GM12865 (cell line): ENCODE measurements around the gene LIX1.

Source experiments
- DNase-seq: peaks from one replicate; pipeline ENCODE4 v3.0.0; 2010; ENCODE audit warnings: low read depth
- H3K4me3 ChIP-seq: 2 replicates; pipeline ENCODE4 v1.5.1; 2011; ENCODE audit warnings: mild to moderate bottlenecking, low read depth, low read length, control low read depth
- TF ChIP-seq, protein P1 (sequence below): IDR thresholded peaks from 2 replicates; pipeline ENCODE4 v1.5.1; 2011; ENCODE audit warnings: low read length, control low read depth, low read depth, inconsistent platforms; ENCODE audit not compliant: insufficient read depth; ENCODE audit errors: missing control alignments

Gene LIX1

DNA sequence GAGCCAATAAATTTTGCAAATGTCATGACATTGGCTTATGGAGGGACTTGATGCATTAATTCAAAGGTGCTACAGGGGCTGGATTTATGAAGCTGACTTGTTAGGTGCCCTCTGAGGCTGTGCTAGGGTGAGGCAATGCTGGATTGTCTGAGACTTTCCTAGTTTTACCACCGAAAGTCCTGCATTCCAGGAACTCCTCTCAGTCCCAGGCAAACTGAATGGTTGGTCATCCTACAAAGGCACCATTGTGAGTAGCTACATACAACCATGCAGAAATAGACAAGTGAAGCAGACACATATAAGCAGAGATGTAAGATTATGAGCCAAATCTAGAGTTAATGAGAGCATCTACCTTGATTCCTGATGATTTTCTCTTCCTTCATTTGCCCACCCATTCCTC, 95.3 kb downstream of the LIX1 start:
- DNase-seq: no peak
- TF ChIP-seq, protein P1, sequence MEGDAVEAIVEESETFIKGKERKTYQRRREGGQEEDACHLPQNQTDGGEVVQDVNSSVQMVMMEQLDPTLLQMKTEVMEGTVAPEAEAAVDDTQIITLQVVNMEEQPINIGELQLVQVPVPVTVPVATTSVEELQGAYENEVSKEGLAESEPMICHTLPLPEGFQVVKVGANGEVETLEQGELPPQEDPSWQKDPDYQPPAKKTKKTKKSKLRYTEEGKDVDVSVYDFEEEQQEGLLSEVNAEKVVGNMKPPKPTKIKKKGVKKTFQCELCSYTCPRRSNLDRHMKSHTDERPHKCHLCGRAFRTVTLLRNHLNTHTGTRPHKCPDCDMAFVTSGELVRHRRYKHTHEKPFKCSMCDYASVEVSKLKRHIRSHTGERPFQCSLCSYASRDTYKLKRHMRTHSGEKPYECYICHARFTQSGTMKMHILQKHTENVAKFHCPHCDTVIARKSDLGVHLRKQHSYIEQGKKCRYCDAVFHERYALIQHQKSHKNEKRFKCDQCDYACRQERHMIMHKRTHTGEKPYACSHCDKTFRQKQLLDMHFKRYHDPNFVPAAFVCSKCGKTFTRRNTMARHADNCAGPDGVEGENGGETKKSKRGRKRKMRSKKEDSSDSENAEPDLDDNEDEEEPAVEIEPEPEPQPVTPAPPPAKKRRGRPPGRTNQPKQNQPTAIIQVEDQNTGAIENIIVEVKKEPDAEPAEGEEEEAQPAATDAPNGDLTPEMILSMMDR: no peak
- no peak overlapping the region for H3K4me3 ChIP-seq

DNA sequence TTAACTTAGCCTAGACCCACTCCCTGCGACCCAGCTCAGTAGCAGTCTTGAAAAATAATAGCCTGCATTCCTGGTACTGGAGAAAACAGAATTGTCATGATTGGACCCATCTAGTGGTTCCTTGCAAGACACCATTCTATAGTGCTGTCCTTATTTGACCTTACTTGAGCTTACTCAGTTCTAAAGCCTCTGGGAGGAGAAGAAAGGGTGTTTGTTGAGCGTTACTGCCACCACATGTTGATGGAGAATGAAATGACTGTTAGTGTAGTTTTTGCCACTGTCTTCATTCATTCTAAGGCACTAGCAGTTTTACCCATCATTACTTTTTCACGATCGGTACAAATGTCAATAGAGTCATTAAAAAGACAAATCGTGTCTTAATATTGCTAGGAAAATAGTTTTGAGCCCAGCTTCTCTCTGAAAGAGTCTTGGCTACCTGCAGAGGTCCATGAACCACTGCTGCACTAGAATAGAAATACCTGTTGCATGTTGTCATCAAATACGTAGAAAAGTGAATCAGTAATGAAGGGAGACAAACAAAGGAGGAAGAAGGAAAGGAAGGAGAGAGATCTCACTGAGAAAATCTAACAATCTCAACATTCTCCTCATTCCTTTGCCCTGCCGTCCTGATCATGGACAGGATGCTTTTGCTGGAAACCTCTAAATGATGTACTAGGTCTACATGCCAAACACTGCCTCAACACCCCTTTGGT, 96.0 kb downstream of the LIX1 start:
- TF ChIP-seq, protein P1: no peak
- H3K4me3 ChIP-seq: no peak overlapping the region
- no peak for DNase-seq

DNA sequence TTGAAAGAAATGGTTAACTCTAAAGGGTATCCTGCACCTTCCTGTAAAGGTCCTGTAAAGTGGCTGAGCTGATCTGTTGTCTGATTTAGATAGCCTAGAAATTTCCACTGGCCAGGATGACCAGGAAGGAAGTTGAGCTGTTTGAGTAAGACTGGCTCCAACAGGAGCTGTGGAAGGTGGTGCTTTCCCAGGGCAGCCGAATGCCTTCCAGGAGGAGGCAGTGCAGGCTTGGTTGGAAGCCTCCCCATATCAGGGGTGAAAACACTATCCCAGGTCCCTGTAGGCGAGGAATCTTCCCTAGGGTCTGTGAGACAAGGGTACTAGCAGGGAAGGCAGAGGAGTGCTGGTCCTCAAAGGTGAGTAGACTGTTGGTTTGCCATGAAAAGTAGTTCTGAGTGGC, 98.4 kb downstream of the LIX1 start:
- TF ChIP-seq, protein P1: peak; percentile 35
- H3K4me3 ChIP-seq: no peak overlapping the region
- peak; percentile 18 for DNase-seq

DNA sequence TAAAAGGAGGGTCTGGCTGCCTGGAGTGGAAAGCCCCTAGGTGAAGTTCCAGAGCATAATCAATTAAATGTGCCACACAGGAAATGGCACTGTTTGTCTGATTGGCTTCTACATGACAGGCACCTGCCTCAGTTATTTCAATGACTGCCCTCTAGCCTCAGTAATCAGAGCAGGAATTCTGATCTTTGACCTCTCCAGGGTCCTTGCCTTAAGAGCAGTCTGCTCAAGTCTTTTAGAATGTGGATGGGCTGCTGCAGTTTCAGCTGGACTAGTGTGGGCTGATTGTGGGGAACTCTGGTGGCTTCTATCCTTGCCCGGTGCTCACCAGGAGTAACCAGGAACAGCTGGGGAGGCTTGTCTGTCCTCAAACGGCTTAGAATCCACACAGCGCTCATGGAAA, 98.9 kb downstream of the LIX1 start:
- TF ChIP-seq, protein P1: no peak
- DNase-seq: no peak
- no peak overlapping the region for H3K4me3 ChIP-seq

DNA sequence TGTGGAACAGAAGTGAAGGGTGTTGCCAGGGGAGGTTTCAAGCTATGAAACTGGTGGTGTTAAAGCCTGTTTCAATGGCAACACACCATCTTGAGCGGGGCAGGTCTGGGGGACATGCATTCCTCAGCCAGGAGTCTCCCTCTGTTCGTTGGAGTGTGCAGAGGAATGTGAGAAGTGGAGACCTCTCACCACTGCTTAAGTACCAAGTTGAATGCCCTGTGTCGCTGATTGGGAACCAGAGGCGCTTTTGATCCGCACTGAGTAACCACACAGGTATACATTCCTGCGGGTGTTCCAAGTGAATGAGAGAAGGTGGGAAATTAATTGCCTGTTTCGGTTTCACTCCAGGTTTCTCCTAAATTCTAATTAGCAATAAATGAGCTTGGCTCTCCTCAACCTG, 99.4 kb downstream of the LIX1 start:
- H3K4me3 ChIP-seq: no peak overlapping the region
- TF ChIP-seq, protein P1: no peak
- DNase-seq: no peak
